Progenitor cell of endocrine pancreas (in vitro differentiated cells): ENCODE data around the gene SNTG2. TPM values are rescaled to one million over a fixed set of nuclear protein-coding genes. Genes with fewer than 3 reads are reported as not detected.

Experiments
- DNase-seq: peaks from one replicate; pipeline ENCODE4 v3.0.0; 2021; ENCODE audit warnings: low spot score; ENCODE audit not compliant: unreplicated experiment
- H3K27ac Mint-ChIP-seq: 2 replicates; pipeline ENCODE4 v1.8.0; 2021; ENCODE audit warnings: mild to moderate bottlenecking, moderate library complexity, mixed read lengths
- H3K27me3 Mint-ChIP-seq: 2 replicates; pipeline ENCODE4 v1.8.0; 2021; ENCODE audit warnings: mixed read lengths
- H3K36me3 Mint-ChIP-seq: 2 replicates; pipeline ENCODE4 v1.8.0; 2022; ENCODE audit warnings: mixed read lengths; ENCODE audit not compliant: insufficient read depth
- H3K4me1 Mint-ChIP-seq: 2 replicates; pipeline ENCODE4 v1.8.0; 2021; ENCODE audit warnings: low read depth, mixed read lengths
- H3K4me3 Mint-ChIP-seq: 2 replicates; pipeline ENCODE4 v1.8.0; 2021; ENCODE audit warnings: low read depth, mild to moderate bottlenecking, moderate library complexity, mixed read lengths
- H3K9me3 Mint-ChIP-seq: 2 replicates; pipeline ENCODE4 v1.8.0; 2021; ENCODE audit warnings: low read depth, mixed read lengths
- total RNA-seq: library from RNA; stranded (reverse); gene quantifications from 2 replicates; pipeline ENCODE4 v1.2.1, GENCODE V29; 2021
- TF ChIP-seq, protein P1 (sequence below): fragments of 200-600 bp; sonication (generic); IDR thresholded peaks from one replicate; pipeline ENCODE4 v1.5.0; 2021; ENCODE audit warnings: antibody characterized with exemption, mild to moderate bottlenecking; ENCODE audit not compliant: unreplicated experiment

SNTG2 gene
- total RNA-seq, 1 donor from 2014 or later = 0.50 TPM

DNA sequence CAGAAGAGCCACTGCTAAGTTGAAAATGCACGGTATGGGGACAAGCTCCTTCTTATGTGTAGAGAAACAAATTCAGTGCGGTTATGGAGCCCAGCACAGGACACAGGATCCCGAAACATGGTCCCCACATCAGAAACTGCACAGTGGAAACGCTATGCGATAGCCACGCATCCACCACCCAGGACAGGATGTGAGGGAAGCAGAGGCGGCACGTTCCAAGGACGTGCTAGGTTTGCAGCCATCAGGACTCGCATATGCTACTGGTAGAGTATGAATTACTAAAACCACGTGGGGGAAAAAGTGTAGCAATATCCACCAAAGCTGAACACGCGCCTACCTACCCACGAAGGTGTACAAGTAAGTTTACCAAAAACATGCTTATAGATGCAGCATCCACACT is 34.7 kb upstream of the SNTG2 start:
- H3K27me3 Mint-ChIP-seq = peaks cover 12% of the 10 kb centered on the region
- TF ChIP-seq, protein P1, sequence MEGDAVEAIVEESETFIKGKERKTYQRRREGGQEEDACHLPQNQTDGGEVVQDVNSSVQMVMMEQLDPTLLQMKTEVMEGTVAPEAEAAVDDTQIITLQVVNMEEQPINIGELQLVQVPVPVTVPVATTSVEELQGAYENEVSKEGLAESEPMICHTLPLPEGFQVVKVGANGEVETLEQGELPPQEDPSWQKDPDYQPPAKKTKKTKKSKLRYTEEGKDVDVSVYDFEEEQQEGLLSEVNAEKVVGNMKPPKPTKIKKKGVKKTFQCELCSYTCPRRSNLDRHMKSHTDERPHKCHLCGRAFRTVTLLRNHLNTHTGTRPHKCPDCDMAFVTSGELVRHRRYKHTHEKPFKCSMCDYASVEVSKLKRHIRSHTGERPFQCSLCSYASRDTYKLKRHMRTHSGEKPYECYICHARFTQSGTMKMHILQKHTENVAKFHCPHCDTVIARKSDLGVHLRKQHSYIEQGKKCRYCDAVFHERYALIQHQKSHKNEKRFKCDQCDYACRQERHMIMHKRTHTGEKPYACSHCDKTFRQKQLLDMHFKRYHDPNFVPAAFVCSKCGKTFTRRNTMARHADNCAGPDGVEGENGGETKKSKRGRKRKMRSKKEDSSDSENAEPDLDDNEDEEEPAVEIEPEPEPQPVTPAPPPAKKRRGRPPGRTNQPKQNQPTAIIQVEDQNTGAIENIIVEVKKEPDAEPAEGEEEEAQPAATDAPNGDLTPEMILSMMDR = no peak
- DNase-seq = no peak
- no peak overlapping the region for H3K4me3 Mint-ChIP-seq
- H3K4me1 Mint-ChIP-seq = no peaks in the 10 kb centered on the region
- H3K36me3 Mint-ChIP-seq = no peaks in the 10 kb centered on the region
- no peaks in the 10 kb centered on the region for H3K9me3 Mint-ChIP-seq
- H3K27ac Mint-ChIP-seq = no peak overlapping the region

DNA sequence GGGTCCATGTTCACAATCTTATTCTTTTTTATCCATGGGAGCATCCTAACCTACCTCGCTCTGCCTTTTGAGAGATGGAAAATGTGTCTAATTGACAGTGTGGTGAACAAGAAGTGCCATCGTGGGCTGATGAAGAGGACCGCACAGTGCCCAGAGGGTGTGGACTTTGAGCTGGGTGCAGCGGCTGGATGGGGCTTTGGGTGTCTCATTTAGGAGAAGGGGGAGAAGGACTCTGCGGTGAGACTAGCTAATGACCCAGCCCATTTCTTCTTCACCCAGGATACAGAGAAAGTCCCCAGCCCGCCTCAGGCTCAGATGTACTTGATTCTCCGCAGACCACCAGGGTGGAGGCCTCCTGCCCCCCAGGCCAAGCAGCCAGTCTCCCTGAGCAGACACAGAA is 33.7 kb upstream of the SNTG2 start:
- H3K4me3 Mint-ChIP-seq = no peak overlapping the region
- TF ChIP-seq, protein P1 = no peak
- H3K27me3 Mint-ChIP-seq = peaks cover 12% of the 10 kb centered on the region
- no peaks in the 10 kb centered on the region for H3K36me3 Mint-ChIP-seq
- H3K9me3 Mint-ChIP-seq = no peaks in the 10 kb centered on the region
- no peaks in the 10 kb centered on the region for H3K4me1 Mint-ChIP-seq
- no peak for DNase-seq
- H3K27ac Mint-ChIP-seq = no peak overlapping the region

DNA sequence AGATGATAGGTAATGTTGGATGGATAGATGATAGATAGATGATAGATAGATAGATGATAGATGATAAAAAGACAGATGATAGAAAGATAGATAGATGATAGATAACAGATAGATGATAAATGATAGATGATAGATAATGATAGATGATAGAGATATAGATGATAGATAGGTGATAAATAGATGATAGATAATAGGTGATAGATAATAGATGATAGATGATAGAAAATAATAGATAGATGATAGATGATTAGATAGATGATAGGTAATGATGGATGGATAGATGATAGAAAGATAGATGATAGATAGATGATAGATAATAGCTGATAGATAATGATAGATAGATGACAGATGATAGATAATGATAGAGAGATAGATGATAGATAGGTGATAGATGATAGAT is 31.0 kb upstream of the SNTG2 start:
- DNase-seq = no peak
- H3K36me3 Mint-ChIP-seq = no peaks in the 10 kb centered on the region
- no peak overlapping the region for H3K4me3 Mint-ChIP-seq
- TF ChIP-seq, protein P1 = no peak
- no peaks in the 10 kb centered on the region for H3K9me3 Mint-ChIP-seq
- peaks cover 15% of the 10 kb centered on the region for H3K27me3 Mint-ChIP-seq
- peaks cover 6% of the 10 kb centered on the region for H3K4me1 Mint-ChIP-seq
- H3K27ac Mint-ChIP-seq = no peak overlapping the region

DNA sequence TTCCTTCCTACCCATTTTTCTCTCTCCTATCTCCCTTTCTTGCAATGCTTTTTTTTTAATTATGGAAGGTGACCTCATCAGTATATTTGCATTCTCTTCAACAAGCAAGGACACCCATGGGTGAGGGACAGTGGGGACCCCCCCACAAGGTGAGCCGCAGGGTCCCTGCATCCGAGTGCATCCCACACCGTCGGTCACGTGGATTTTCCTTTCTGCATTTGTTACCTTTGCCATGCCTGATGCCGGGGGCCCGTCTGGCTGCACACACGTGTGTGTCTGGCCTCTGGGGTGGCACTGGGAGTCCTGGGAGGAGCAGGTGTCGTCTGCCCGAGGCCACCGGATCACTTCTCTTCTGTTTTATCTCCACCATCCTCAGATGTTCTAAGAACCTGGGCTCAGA is 30.1 kb upstream of the SNTG2 start:
- Mint-ChIP-seq H3K4me3 (no peak overlapping the region), H3K36me3 (no peaks in the 10 kb centered on the region), H3K27ac (no peak overlapping the region), H3K4me1 (peaks cover 11% of the 10 kb centered on the region), H3K27me3 (peaks cover 15% of the 10 kb centered on the region), H3K9me3 (no peaks in the 10 kb centered on the region)
- DNase-seq = no peak
- TF ChIP-seq, protein P1 = no peak

DNA sequence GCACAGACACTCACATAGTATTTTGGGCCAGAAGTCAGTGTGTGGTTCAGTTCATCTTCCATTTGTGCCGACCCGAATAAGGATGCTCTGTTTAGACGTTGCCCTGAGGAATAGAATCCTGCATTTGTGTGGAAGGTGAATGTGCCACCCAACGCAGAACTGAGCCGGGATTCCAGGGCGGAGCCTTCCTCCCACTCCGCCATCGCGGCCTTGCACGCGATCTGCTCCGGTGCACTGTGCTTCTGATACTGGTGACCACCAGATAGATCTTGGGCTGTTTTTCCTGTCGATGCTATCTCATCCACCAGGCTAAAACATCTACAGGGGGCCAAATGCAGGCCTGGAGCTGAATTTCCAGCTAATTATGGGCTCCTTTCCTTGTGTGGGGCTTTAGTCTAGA is 29.6 kb upstream of the SNTG2 start:
- Mint-ChIP-seq H3K9me3 (no peaks in the 10 kb centered on the region), H3K4me1 (peaks cover 11% of the 10 kb centered on the region), H3K27ac (no peak overlapping the region), H3K4me3 (no peak overlapping the region), H3K36me3 (no peaks in the 10 kb centered on the region), H3K27me3 (peaks cover 15% of the 10 kb centered on the region)
- no peak for DNase-seq
- TF ChIP-seq, protein P1 = no peak

DNA sequence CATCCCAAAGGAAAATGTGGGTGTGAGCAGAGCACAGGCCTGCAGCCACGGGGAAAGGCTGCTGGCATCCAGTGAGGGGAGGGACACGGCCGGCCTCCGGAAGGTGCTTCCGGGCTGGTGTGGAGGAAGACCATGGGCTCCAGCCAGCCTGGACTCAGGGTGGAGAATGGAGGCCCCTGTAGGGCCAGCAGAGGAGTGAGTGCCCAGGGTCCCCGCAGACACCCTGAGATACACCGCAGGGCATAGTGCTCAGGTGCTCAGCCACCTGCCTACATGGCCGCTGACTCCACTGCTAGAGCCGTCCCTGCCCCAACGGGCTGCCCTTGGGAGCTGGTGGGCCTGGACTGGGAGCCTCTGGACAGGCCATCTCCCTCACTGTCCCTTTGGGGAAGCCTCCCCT is 28.5 kb upstream of the SNTG2 start:
- Mint-ChIP-seq H3K9me3 (no peaks in the 10 kb centered on the region), H3K27me3 (peaks cover 10% of the 10 kb centered on the region), H3K4me1 (peaks cover 11% of the 10 kb centered on the region), H3K4me3 (no peak overlapping the region), H3K27ac (no peak overlapping the region), H3K36me3 (no peaks in the 10 kb centered on the region)
- no peak for DNase-seq
- TF ChIP-seq, protein P1 = no peak
